AG09319 (cell line): ENCODE data around the gene WRNIP1.
A peak's percentile ranks its signal among the peaks of the same experiment; 100 is the strongest.

Experiments
- DNase-seq: peaks from one replicate; pipeline ENCODE4 v3.0.0-alpha.2; 2010; ENCODE audit warnings: low read depth; ENCODE audit errors: extremely low read depth
- CTCF ChIP-seq: IDR thresholded peaks from 2 replicates; pipeline ENCODE4 v1.5.1; 2011; ENCODE audit warnings: low read depth, mild to moderate bottlenecking, inconsistent platforms, low read length, moderate library complexity

WRNIP1 gene

GRCh38 chr6:2749969-2750600, 15.1 kb upstream of the WRNIP1 start:
- no peak for DNase-seq
- TF ChIP-seq CTCF = peak; percentile 78

- DNase-seq = no peak
- TF ChIP-seq CTCF = no peak
Observed at GRCh38 chr6:2750832-2751231, 14.4 kb upstream of the WRNIP1 start, which contains the start of gene MYLK4. TSS of gene MYLK4 (minus strand) at chr6:2750922. CDS start at chr6:2749294, 1,628 bp downstream.

- TF ChIP-seq CTCF = no peak
- no peak for DNase-seq
Observed at GRCh38 chr6:2751871-2752270, 13.3 kb upstream of the WRNIP1 start.

- no peak for DNase-seq
- TF ChIP-seq CTCF = no peak
Observed at GRCh38 chr6:2752477-2753109, 12.6 kb upstream of the WRNIP1 start.

GRCh38 chr6:2753110-2753489, 12.1 kb upstream of the WRNIP1 start:
- TF ChIP-seq CTCF = no peak
- no peak for DNase-seq

GRCh38 chr6:2753743-2754142, 11.4 kb upstream of the WRNIP1 start:
- TF ChIP-seq CTCF = no peak
- no peak for DNase-seq

- no peak for TF ChIP-seq CTCF
- no peak for DNase-seq
Observed at GRCh38 chr6:2754393-2754792, 10.8 kb upstream of the WRNIP1 start.
